Esophagus squamous epithelium (tissue), 5 donors: ENCODE measurements around the gene SIGLEC1. TPM values are rescaled to one million over a fixed set of nuclear protein-coding genes. Genes with fewer than 3 reads are reported as not detected.
A peak's percentile ranks its signal among the peaks of the same experiment; 100 is the strongest.

Source experiments
- DNase-seq: peaks from one replicate; lab custom pipeline; 2025; lab: John Stamatoyannopoulos, UW
- H3K27ac ChIP-seq, 4 donors: fragments of 200-600 bp; sonication (generic); one replicate each; pipeline ENCODE4 v1.5.1; 2016 to 2019; ENCODE audit warnings: mild to moderate bottlenecking in 1 of 4
- H3K27me3 ChIP-seq, 4 donors: fragments of 200-600 bp; sonication (generic); 1 replicate in 3 of 4; 2 replicates in 1 of 4; pipeline versions ENCODE4 v1.5.1 to v1.6.0; 2017 to 2021; ENCODE audit warnings: antibody characterized with exemption in 1 of 4
- H3K36me3 ChIP-seq, 3 donors: fragments of 200-600 bp; sonication (generic); one replicate each; pipeline ENCODE4 v1.5.1; 2016 to 2019
- H3K4me1 ChIP-seq, 3 donors: fragments of 200-600 bp; sonication (generic); one replicate each; pipeline ENCODE4 v1.5.1; 2017 to 2019
- H3K4me3 ChIP-seq, 4 donors: fragments of 200-600 bp; sonication (generic); 1 replicate in 3 of 4; 2 replicates in 1 of 4; pipeline ENCODE4 v1.5.1; 2016 to 2019; ENCODE audit warnings: mild to moderate bottlenecking in 2 of 4, moderate library complexity in 1 of 4
- H3K9me3 ChIP-seq, 3 donors: fragments of 200-600 bp; sonication (generic); one replicate each; pipeline ENCODE4 v1.5.1; 2016 to 2019
- POLR2A ChIP-seq, 4 donors: fragments of 450-650 bp; IDR thresholded peaks; one replicate each; pipeline ENCODE4 v1.6.1; 2017; ENCODE audit warnings: antibody characterized with exemption in 4 of 4, mild to moderate bottlenecking in 4 of 4, moderate library complexity in 3 of 4
- WGBS, 2 donors: methylation state at CpG; one replicate each; pipeline ENCODE4 v1.1.5; 2018; 5-methylcytosine and 5-hydroxymethylcytosine counted together
- intact Hi-C: fragments of 100-400 bp; cut with DNase I; formaldehyde crosslinking; loops from one replicate; pipeline ENCODE4 v1.15.0; 2022
- total RNA-seq, 4 donors: library from RNA; depleted of rRNA; stranded (reverse); fragments of >200 nt; gene quantifications; one replicate each; pipeline ENCODE4 v1.1.0, GENCODE V29; 2016
- TF ChIP-seq, protein P1 (sequence below), 6 experiments: fragments of 450-650 bp in 4 of 6; fragments of 200-600 bp in 2 of 6; sonication (generic) in 2 of 6; IDR thresholded peaks; one replicate each; pipeline ENCODE4 v1.5.1; 2016 to 2019; ENCODE audit warnings: antibody characterized with exemption in 6 of 6, mild to moderate bottlenecking in 4 of 6, moderate library complexity in 4 of 6
- donor health status: DM: yes; HTN: yes; CAD: no.

SIGLEC1 gene
- total RNA-seq, 4 donors from 2014 or later: 0.11 to 6.9 (median 1.8) TPM

DNA sequence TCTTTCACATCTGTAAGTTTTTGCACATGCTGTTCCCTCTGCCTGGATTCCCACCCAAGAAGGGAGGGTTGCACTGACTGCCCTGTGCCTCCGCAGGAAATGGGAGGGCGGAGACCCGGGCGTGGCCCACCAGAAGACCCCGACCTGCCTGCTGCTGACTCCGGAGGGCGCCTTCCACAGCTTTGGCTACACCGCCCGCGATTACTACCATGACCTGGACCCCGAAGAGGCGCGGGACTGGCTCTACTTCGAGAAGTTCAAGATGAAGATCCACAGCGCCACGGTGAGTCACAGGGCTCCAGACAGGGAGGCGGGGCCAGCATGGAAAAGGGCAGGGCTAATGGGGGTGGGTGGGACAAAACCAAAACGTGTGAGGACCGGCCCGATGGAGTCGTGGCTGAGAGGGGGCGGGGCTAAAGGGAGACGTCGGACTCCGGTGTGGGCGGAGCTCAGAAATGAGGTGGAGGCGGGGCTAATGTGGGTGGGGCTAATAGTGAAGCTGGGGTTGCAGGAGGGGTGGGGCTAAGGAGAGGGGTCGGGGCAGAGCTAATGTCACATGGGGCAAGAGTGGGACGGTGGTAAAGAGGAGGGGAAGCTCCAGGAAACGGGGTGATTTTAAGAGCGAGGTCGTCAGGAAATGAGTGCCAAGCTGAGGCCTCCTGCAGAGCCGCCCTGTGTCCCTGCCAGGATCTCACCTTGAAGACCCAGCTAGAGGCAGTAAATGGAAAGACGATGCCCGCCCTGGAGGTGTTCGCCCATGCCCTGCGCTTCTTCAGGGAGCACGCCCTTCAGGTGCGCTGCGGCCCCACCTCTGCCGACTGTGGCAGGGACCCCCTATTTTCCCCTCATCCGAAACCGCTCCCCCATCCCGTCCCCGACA, 32.6 kb upstream of the SIGLEC1 start:
- Histone ChIP-seq H3K27me3 (peaks cover 0 to 47% (median 0%) of the 10 kb centered on the region in 4 donors), H3K27ac (no peak overlapping the region), H3K4me1 (peaks cover 0 to 30% (median 9%) of the 10 kb centered on the region in 3 donors), H3K9me3 (no peaks in the 10 kb centered on the region), H3K4me3 (peak overlapping the region in 1 of 4 donors; percentile 37), H3K36me3 (peaks cover 0 to 20% (median 0%) of the 10 kb centered on the region in 3 donors)
- intact Hi-C loops: no loop called here
- DNase-seq: no peak
- TF ChIP-seq POLR2A (IDR thresholded peaks at IDR 0.05): no peak
- TF ChIP-seq, protein P1, sequence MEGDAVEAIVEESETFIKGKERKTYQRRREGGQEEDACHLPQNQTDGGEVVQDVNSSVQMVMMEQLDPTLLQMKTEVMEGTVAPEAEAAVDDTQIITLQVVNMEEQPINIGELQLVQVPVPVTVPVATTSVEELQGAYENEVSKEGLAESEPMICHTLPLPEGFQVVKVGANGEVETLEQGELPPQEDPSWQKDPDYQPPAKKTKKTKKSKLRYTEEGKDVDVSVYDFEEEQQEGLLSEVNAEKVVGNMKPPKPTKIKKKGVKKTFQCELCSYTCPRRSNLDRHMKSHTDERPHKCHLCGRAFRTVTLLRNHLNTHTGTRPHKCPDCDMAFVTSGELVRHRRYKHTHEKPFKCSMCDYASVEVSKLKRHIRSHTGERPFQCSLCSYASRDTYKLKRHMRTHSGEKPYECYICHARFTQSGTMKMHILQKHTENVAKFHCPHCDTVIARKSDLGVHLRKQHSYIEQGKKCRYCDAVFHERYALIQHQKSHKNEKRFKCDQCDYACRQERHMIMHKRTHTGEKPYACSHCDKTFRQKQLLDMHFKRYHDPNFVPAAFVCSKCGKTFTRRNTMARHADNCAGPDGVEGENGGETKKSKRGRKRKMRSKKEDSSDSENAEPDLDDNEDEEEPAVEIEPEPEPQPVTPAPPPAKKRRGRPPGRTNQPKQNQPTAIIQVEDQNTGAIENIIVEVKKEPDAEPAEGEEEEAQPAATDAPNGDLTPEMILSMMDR (IDR thresholded peaks at IDR 0.05): no peak
- 30 to 54% methylated on average over 23 to 25 of the region's 45 CpGs for WGBS, 2 donors

DNA sequence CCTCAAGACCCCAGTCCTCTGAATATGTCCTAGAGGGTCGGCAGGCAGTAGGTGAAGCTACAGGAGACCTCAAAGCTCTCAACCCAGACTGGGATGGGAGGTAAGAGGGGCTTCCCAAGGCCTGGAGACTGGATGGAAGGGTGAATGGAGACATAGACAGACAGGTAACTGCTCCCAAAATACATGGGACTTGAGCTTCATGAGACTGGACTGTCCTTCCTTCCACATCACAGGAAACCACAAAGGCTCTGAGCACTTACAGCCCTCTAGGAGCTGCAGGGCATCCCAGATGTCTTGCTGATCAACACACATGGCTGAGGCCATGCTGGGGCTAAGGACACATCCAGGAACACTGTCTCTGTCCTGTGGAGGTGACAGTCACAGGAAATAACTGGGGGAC, 31.6 kb upstream of the SIGLEC1 start:
- Histone ChIP-seq H3K27ac (no peak overlapping the region), H3K4me1 (peaks cover 0 to 30% (median 4%) of the 10 kb centered on the region in 3 donors), H3K9me3 (no peaks in the 10 kb centered on the region), H3K27me3 (peaks cover 0 to 37% (median 0%) of the 10 kb centered on the region in 4 donors), H3K36me3 (peaks cover 0 to 14% (median 0%) of the 10 kb centered on the region in 3 donors), H3K4me3 (no peak overlapping the region)
- WGBS, 2 donors: 73 to 86% methylated on average over 1 of the region's 1 CpG
- intact Hi-C loops: no loop called here
- no peak for DNase-seq
- TF ChIP-seq POLR2A (IDR thresholded peaks at IDR 0.05): no peak
- TF ChIP-seq, protein P1 (IDR thresholded peaks at IDR 0.05): no peak

DNA sequence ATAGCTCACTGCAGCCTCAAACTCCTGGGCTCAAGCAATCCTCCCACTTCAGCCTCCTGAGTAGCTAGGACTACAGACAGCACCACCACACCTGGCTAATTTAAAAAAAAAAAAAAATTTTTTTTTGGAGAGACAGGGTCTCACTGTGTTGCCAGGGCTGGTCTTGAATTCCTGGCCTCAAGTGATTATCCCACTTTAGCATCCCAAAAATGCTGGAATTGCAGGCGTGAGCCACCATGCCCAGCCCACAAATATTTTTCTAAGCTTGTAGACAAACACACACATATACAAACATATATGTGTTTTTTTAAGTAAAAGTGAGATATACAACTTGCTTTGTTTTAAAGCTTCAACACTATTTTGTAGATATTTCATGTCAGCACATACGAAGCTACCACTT, 30.9 kb upstream of the SIGLEC1 start:
- H3K4me1 ChIP-seq: peaks cover 0 to 38% (median 6%) of the 10 kb centered on the region in 3 donors
- no peak overlapping the region for H3K4me3 ChIP-seq
- no peak overlapping the region for H3K27ac ChIP-seq
- intact Hi-C loops: no loop called here
- 88 to 91% methylated on average over 2 of the region's 2 CpGs for WGBS, 2 donors
- no peaks in the 10 kb centered on the region for H3K9me3 ChIP-seq
- no peak for DNase-seq
- no peak for TF ChIP-seq POLR2A (IDR thresholded peaks at IDR 0.05)
- H3K36me3 ChIP-seq: peaks cover 0 to 12% (median 0%) of the 10 kb centered on the region in 3 donors
- H3K27me3 ChIP-seq: peaks cover 0 to 29% (median 0%) of the 10 kb centered on the region in 4 donors

DNA sequence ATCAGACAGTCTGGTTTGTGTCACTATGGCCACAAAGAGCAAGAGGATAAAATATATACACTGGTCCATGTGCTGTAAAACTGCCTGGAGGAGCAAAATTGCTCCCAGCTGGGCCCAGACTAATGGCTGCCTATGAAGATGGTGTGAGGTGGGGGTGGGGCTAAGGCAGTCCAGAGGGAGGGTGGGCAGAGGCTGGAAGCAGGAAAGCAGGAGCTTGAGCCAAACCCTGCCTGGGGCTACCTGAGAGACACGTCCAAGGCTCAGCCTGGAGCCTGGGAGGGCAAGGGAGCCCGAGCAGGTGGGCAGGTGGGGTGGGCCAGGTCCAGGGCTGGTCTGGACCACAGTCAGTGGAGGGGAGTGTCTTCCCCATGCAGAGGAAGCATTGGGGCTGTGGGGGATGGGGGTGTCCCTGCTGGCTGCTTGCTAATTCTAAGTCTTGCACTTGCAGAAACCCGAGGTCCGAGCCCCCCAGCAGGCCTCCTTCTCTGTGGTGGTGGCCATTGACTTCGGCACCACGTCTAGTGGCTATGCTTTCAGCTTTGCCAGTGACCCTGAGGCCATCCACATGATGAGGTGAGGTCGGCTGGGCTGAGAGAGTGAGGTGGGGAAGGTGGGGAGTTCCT, 29.5 kb upstream of the SIGLEC1 start:
- DNase-seq: no peak
- H3K27me3 ChIP-seq: peaks cover 0 to 19% (median 0%) of the 10 kb centered on the region in 4 donors
- intact Hi-C loops: no loop called here
- H3K4me3 ChIP-seq: no peak overlapping the region
- TF ChIP-seq, protein P1 (IDR thresholded peaks at IDR 0.05): no peak
- no peak for TF ChIP-seq POLR2A (IDR thresholded peaks at IDR 0.05)
- WGBS, 2 donors: 67% methylated on average over 5 of the region's 7 CpGs; no CpG with 5 or more reads in 1 of the 2 donors
- H3K9me3 ChIP-seq: no peaks in the 10 kb centered on the region
- H3K36me3 ChIP-seq: no peaks in the 10 kb centered on the region
- H3K4me1 ChIP-seq: peaks cover 0 to 43% (median 6%) of the 10 kb centered on the region in 3 donors
- no peak overlapping the region for H3K27ac ChIP-seq

DNA sequence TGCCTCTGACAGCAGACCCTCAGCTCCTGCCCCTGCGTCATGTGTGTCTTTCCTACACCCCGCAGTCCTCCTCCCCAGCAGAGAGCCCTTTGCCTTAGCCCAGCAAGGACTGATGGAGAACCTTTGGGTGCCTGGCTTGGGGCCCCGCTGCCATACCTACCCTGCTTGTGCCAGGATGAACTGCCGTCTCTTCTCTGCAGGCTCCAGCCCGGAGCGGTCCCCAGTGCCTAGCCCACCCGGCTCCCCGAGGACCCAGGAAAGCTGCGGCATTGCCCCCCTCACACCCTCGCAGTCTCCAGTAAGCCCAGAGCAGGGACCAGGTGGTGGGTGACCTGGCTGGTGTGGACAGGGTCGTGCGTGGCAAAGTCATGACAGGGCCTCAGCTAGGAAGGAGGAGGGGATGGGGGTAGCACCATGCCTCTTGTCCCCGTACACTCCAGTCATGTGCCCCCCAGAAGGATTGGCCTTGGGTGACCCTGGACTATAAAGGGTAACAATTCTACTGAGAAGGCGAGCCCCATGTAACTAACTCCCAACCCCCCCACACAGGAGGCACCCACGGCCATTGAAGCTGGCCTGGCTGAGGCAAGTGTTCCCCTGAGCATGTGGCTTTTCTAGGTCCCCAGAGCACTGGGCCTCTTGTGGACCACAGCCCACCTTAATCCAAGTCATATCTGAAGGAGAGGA, 28.4 kb upstream of the SIGLEC1 start:
- intact Hi-C loops: no loop called here
- H3K9me3 ChIP-seq: no peaks in the 10 kb centered on the region
- peaks cover 0 to 52% (median 6%) of the 10 kb centered on the region in 3 donors for H3K4me1 ChIP-seq
- DNase-seq: no peak
- H3K27me3 ChIP-seq: peaks cover 0 to 16% (median 0%) of the 10 kb centered on the region in 4 donors
- WGBS, 2 donors: 86 to 93% methylated on average over 3 to 11 of the region's 15 CpGs
- no peak overlapping the region for H3K4me3 ChIP-seq
- TF ChIP-seq, protein P1 (IDR thresholded peaks at IDR 0.05): no peak
- no peak for TF ChIP-seq POLR2A (IDR thresholded peaks at IDR 0.05)
- H3K36me3 ChIP-seq: no peaks in the 10 kb centered on the region
- H3K27ac ChIP-seq: peak overlapping the region in 3 of 4 donors; percentile 57 to 79 (median 76)
